NCI-H82 (cell line): ENCODE measurements around the gene MAP7D2.

ENCODE experiments used
- DNase-seq: peaks from one replicate; lab custom pipeline; 2025; lab: John Stamatoyannopoulos, UW

Gene MAP7D2

GRCh38 chrX:20112022-20112774, 4.5 kb downstream of the MAP7D2 start:
- no peak for DNase-seq

GRCh38 chrX:20111271-20111670, 5.4 kb downstream of the MAP7D2 start:
- DNase-seq: no peak

- no peak for DNase-seq
Measured at GRCh38 chrX:20101934-20102581, 14.6 kb downstream of the MAP7D2 start.

GRCh38 chrX:20091499-20091898, 25.2 kb downstream of the MAP7D2 start:
- no peak for DNase-seq

- no peak for DNase-seq
Measured at GRCh38 chrX:20089845-20090244, 26.9 kb downstream of the MAP7D2 start.

GRCh38 chrX:20080277-20080676, 36.4 kb downstream of the MAP7D2 start:
- DNase-seq: no peak

- DNase-seq: no peak
Measured at GRCh38 chrX:20071511-20072079, 45.1 kb downstream of the MAP7D2 start.

GRCh38 chrX:20067709-20068561, 48.8 kb downstream of the MAP7D2 start:
- peak; percentile 2 for DNase-seq

- DNase-seq: peak; percentile 63
Measured at GRCh38 chrX:20066968-20067708, 49.6 kb downstream of the MAP7D2 start.

GRCh38 chrX:20063716-20064351, 52.9 kb downstream of the MAP7D2 start:
- peak; percentile 28 for DNase-seq

GRCh38 chrX:20063153-20063552, 53.6 kb downstream of the MAP7D2 start:
- DNase-seq: no peak

GRCh38 chrX:20061855-20062254, 54.9 kb downstream of the MAP7D2 start:
- no peak for DNase-seq

GRCh38 chrX:20060961-20061748, 55.6 kb downstream of the MAP7D2 start:
- DNase-seq: peak; percentile 31

GRCh38 chrX:20059467-20060128, 57.1 kb downstream of the MAP7D2 start:
- no peak for DNase-seq

- DNase-seq: no peak
Measured at GRCh38 chrX:20057479-20057878, 59.2 kb downstream of the MAP7D2 start.

GRCh38 chrX:20056704-20057103, 60.0 kb downstream of the MAP7D2 start:
- DNase-seq: peak; percentile 88

- DNase-seq: no peak
Measured at GRCh38 chrX:20053537-20053936, 63.2 kb downstream of the MAP7D2 start.

- no peak for DNase-seq
Measured at GRCh38 chrX:20046864-20047263, 69.8 kb downstream of the MAP7D2 start.

- DNase-seq: no peak
Measured at GRCh38 chrX:20046223-20046622, 70.5 kb downstream of the MAP7D2 start.

GRCh38 chrX:20042221-20042620, 74.5 kb downstream of the MAP7D2 start:
- DNase-seq: no peak
